ENCODE measurements around the gene CD52. TPM values are rescaled to one million over a fixed set of nuclear protein-coding genes. Genes with fewer than 3 reads are reported as not detected.

CD52 gene
- total and polyA plus RNA-seq, 2 of the 13 experiments (the other 11 are each of a cell fraction or from before 2014, with no cell fraction given), result 0.32 TPM; not detected in 1

DNA sequence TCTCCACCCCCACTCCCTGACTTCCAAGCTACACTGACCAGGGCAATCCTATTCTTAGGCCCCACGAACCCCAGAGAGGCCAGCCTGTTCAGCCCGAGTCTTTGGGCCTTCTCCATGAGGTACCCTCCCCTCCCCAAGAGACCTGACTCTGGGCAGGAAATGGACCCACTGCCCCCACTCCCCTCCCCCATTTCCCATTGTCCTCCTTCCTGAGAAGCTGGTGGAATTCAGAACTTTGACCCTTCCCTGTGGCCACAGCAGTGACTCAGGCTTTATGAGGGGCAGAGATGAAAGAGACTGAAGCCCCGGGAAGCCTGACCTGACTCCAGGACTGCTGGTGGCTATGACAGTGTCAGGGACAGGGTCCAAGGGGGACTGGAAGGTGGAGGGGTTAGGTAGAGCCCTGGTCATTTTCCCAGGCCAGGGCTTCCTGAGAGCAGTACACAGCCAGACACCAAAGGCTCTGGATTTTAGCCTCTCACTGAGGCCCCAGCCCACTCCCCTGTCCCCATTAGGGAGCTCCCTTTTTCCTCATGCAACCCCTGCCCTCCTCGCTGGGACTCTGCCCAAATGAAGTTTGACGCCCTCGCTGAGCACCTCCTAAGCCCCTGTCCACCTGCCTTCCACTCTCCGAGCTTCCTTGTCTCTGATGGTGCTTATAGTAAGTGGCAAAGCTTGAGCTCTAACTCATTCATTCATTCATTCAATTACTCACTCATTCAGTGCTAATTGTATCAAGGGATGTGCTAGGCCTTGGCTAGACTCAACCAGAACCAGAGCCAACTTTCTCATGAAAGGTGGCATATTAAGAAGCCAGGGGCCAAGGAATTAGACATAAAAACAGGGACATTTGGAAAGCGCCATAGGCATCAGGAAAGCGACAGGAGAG lies 33.2 kb downstream of the CD52 start (continued):
- no peak for TF ChIP-seq TP53 (CRISPR knock-in tag; conservative IDR thresholded peaks at IDR 0.05)
- no peak for TF ChIP-seq CAMTA2 (CRISPR knock-in tag; IDR thresholded peaks at IDR 0.05; ENCODE audit: borderline replicate concordance)
- TF ChIP-seq GTF2F1 (IDR thresholded peaks at IDR 0.05; ENCODE audit: low read length), result no peak; the same call in 1 of the 2 replicates
- TF ChIP-seq ZNF441 (CRISPR knock-in tag; IDR thresholded peaks at IDR 0.05; ENCODE audit: borderline replicate concordance), result no peak
- 0 out of 2 replicates have a peak, but pooled peaks have one; percentile 19 for TF ChIP-seq HCFC1 (IDR thresholded peaks at IDR 0.05; ENCODE audit: low read depth, low read length)
- peak; percentile 80 for TF ChIP-seq ZMYM2 (CRISPR knock-in tag; IDR thresholded peaks at IDR 0.05)
- no peak for TF ChIP-seq TMF1 (CRISPR knock-in tag; IDR thresholded peaks at IDR 0.05; ENCODE audit: low read depth)
- no peak for TF ChIP-seq KAT7 (CRISPR knock-in tag; IDR thresholded peaks at IDR 0.05; ENCODE audit: borderline replicate concordance)
- no peak for TF ChIP-seq ZNF33B (CRISPR knock-in tag; IDR thresholded peaks at IDR 0.05)
- TF ChIP-seq POGZ (CRISPR knock-in tag; IDR thresholded peaks at IDR 0.05), result no peak; the same call in 1 of the 2 replicates
- no peak for TF ChIP-seq ZNF253 (CRISPR knock-in tag; IDR thresholded peaks at IDR 0.05; ENCODE audit: borderline replicate concordance)
- TF ChIP-seq ZNF7 (CRISPR knock-in tag; IDR thresholded peaks at IDR 0.05), result no peak
- TF ChIP-seq, protein P1, sequence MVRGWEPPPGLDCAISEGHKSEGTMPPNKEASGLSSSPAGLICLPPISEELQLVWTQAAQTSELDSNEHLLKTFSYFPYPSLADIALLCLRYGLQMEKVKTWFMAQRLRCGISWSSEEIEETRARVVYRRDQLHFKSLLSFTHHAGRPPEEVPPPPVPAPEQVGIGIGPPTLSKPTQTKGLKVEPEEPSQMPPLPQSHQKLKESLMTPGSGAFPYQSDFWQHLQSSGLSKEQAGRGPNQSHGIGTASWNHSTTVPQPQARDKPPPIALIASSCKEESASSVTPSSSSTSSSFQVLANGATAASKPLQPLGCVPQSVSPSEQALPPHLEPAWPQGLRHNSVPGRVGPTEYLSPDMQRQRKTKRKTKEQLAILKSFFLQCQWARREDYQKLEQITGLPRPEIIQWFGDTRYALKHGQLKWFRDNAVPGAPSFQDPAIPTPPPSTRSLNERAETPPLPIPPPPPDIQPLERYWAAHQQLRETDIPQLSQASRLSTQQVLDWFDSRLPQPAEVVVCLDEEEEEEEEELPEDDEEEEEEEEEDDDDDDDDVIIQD (CRISPR knock-in tag; IDR thresholded peaks at IDR 0.05; ENCODE audit: low read depth), result 0 out of 2 replicates have a peak, but pooled peaks have one; percentile 34
- TF ChIP-seq, protein P2, sequence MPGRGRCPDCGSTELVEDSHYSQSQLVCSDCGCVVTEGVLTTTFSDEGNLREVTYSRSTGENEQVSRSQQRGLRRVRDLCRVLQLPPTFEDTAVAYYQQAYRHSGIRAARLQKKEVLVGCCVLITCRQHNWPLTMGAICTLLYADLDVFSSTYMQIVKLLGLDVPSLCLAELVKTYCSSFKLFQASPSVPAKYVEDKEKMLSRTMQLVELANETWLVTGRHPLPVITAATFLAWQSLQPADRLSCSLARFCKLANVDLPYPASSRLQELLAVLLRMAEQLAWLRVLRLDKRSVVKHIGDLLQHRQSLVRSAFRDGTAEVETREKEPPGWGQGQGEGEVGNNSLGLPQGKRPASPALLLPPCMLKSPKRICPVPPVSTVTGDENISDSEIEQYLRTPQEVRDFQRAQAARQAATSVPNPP (CRISPR knock-in tag; IDR thresholded peaks at IDR 0.05), result 0 out of 2 replicates have a peak, but pooled peaks have one; percentile 39
- TF ChIP-seq CCAR2 (optimal IDR thresholded peaks at IDR 0.05; ENCODE audit: low read depth, low read length), result peak; percentile 34
- no peak for TF ChIP-seq REXO4 (CRISPR knock-in tag; IDR thresholded peaks at IDR 0.05; ENCODE audit: borderline replicate concordance)
- TF ChIP-seq, protein P3, sequence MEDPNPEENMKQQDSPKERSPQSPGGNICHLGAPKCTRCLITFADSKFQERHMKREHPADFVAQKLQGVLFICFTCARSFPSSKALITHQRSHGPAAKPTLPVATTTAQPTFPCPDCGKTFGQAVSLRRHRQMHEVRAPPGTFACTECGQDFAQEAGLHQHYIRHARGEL (CRISPR knock-in tag; IDR thresholded peaks at IDR 0.05), result no peak
- TF ChIP-seq, protein P4, sequence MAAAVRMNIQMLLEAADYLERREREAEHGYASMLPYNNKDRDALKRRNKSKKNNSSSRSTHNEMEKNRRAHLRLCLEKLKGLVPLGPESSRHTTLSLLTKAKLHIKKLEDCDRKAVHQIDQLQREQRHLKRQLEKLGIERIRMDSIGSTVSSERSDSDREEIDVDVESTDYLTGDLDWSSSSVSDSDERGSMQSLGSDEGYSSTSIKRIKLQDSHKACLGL (CRISPR knock-in tag; IDR thresholded peaks at IDR 0.05), result no peak
- TF ChIP-seq TCF7 (IDR thresholded peaks at IDR 0.05; ENCODE audit: low read depth), result peak; percentile 96
- peak; percentile 90 for TF ChIP-seq NFIC (IDR thresholded peaks at IDR 0.05; ENCODE audit: low read length)
- no peak for TF ChIP-seq KLF11 (CRISPR knock-in tag; IDR thresholded peaks at IDR 0.05)
- peak; percentile 99 for TF ChIP-seq HNF4G (IDR thresholded peaks at IDR 0.05; ENCODE audit: borderline replicate concordance, low read depth, low read length)
- TF ChIP-seq HNF4G (CRISPR knock-in tag; IDR thresholded peaks at IDR 0.05; ENCODE audit: borderline replicate concordance, low read depth), result peak; percentile 99
- TF ChIP-seq SOX6 (IDR thresholded peaks at IDR 0.05), result no peak
- TF ChIP-seq SOX6 (CRISPR knock-in tag; IDR thresholded peaks at IDR 0.05), result peak; percentile 100
- TF ChIP-seq ZNF644 (CRISPR knock-in tag; IDR thresholded peaks at IDR 0.05; ENCODE audit: low read depth), result 0 out of 2 replicates have a peak, but pooled peaks have one; percentile 12
- TF ChIP-seq, protein P5, sequence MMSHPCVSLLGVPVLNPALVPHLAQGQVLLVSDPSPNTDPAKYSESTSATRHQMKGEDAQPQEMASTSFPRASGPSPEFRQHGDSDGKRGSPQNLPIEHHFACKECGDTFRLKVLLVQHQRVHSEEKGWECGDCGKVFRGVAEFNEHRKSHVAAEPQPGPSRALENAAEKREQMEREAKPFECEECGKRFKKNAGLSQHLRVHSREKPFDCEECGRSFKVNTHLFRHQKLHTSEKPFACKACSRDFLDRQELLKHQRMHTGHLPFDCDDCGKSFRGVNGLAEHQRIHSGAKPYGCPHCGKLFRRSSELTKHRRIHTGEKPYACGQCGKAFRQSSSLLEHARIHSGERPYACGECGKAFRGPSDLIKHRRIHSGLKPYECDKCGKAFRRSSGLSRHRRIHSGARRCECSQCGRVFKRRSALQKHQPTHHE (CRISPR knock-in tag; IDR thresholded peaks at IDR 0.05; ENCODE audit: borderline replicate concordance), result peak; percentile 50; the same call in 1 of the 2 replicates

Measured in HepG2 (cell line).